Measurements from ENCODE around the gene PLAGL1.
A peak's percentile ranks its signal among the peaks of the same experiment; 100 is the strongest.

PLAGL1 gene

GRCh38 chr6:143966312-143966711 lies 41.7 kb downstream of the PLAGL1 start:
- no peak for DNase-seq (ENCODE audit: low read depth)

- no peak for DNase-seq (ENCODE audit: low read depth)
These were observed 42.4 kb downstream of the PLAGL1 start for GRCh38 chr6:143965503-143966171.

- DNase-seq (ENCODE audit: low read depth): no peak
These were observed 43.4 kb downstream of the PLAGL1 start for GRCh38 chr6:143964674-143965081.

- no peak for DNase-seq (ENCODE audit: low read depth)
These were observed 44.7 kb downstream of the PLAGL1 start for GRCh38 chr6:143963158-143963919.

GRCh38 chr6:143961886-143962878 lies 45.9 kb downstream of the PLAGL1 start:
- no peak for DNase-seq (ENCODE audit: low read depth)

- no peak for DNase-seq (ENCODE audit: low read depth)
These were observed 47.0 kb downstream of the PLAGL1 start for GRCh38 chr6:143961066-143961465.

- no peak for DNase-seq (ENCODE audit: low read depth)
These were observed 48.1 kb downstream of the PLAGL1 start for GRCh38 chr6:143959927-143960326.

GRCh38 chr6:143958839-143959399 lies 49.1 kb downstream of the PLAGL1 start:
- no peak for DNase-seq (ENCODE audit: low read depth)

GRCh38 chr6:143957679-143958274 lies 50.3 kb downstream of the PLAGL1 start:
- DNase-seq (ENCODE audit: low read depth): no peak

GRCh38 chr6:143955971-143956370 lies 52.1 kb downstream of the PLAGL1 start:
- no peak for DNase-seq (ENCODE audit: low read depth)

GRCh38 chr6:143953922-143954321 lies 54.1 kb downstream of the PLAGL1 start:
- DNase-seq (ENCODE audit: low read depth): no peak

GRCh38 chr6:143952947-143953701 lies 54.9 kb downstream of the PLAGL1 start:
- DNase-seq (ENCODE audit: low read depth): no peak

- DNase-seq (ENCODE audit: low read depth): no peak
These were observed 55.8 kb downstream of the PLAGL1 start for GRCh38 chr6:143952060-143952778.

- no peak for DNase-seq (ENCODE audit: low read depth)
These were observed 57.2 kb downstream of the PLAGL1 start for GRCh38 chr6:143950875-143951274.

- no peak for DNase-seq (ENCODE audit: low read depth)
These were observed 58.1 kb downstream of the PLAGL1 start for GRCh38 chr6:143949962-143950361.

- no peak for DNase-seq (ENCODE audit: low read depth)
These were observed 58.5 kb downstream of the PLAGL1 start for GRCh38 chr6:143949535-143949934.

- DNase-seq (ENCODE audit: low read depth): no peak
These were observed 59.9 kb downstream of the PLAGL1 start for GRCh38 chr6:143948208-143948607.

GRCh38 chr6:143941852-143942627 lies 66.0 kb downstream of the PLAGL1 start:
- peak; percentile 27 for DNase-seq (ENCODE audit: low read depth)

GRCh38 chr6:143940011-143940597 lies 68.0 kb downstream of the PLAGL1 start:
- DNase-seq (ENCODE audit: low read depth): peak; percentile 32

Data from T follicular helper cell (primary cell).